Astrocyte (in vitro differentiated cells and primary cell): Measurements from ENCODE around the gene CCDC181.

Experiments
- EZH2 ChIP-seq: IDR thresholded peaks from 2 replicates; pipeline ENCODE4 v1.6.1; 2012; ENCODE audit warnings: mild to moderate bottlenecking, low read length, inconsistent platforms; ENCODE audit not compliant: insufficient read depth
- TF ChIP-seq, protein P1 (sequence below): IDR thresholded peaks from 2 replicates; pipeline ENCODE4 v1.5.1; 2011; ENCODE audit warnings: low read depth, mild to moderate bottlenecking, inconsistent platforms, low read length, moderate library complexity; ENCODE audit not compliant: insufficient read depth

DNA sequence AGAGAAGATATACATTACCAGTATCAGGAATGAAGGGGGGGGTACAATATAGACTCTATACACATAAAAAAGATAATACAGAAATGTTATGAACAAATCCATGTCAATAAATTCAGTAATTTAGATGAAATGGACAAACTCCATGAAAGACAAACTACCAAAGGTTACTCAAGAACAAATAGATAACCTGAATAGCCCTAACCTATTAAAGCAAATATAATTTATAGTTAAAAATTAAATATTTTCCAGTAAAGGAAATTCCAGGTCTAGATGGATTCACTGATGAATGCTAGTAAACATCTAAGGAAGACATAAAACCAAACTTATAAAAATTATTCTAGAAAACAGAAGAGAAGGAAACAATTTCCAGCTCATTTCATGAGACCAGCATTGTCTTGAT, 46.1 kb downstream of the CCDC181 start:
- TF ChIP-seq, protein P1, sequence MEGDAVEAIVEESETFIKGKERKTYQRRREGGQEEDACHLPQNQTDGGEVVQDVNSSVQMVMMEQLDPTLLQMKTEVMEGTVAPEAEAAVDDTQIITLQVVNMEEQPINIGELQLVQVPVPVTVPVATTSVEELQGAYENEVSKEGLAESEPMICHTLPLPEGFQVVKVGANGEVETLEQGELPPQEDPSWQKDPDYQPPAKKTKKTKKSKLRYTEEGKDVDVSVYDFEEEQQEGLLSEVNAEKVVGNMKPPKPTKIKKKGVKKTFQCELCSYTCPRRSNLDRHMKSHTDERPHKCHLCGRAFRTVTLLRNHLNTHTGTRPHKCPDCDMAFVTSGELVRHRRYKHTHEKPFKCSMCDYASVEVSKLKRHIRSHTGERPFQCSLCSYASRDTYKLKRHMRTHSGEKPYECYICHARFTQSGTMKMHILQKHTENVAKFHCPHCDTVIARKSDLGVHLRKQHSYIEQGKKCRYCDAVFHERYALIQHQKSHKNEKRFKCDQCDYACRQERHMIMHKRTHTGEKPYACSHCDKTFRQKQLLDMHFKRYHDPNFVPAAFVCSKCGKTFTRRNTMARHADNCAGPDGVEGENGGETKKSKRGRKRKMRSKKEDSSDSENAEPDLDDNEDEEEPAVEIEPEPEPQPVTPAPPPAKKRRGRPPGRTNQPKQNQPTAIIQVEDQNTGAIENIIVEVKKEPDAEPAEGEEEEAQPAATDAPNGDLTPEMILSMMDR, result no peak
- TF ChIP-seq EZH2, result no peak
